C4-2B (cell line): Measurements from ENCODE around the gene ERVMER34-1.

Experiments used
- H3K27ac ChIP-seq: fragments of 450-650 bp; 2 replicates; pipeline ENCODE4 v1.5.1; 2017
- ZFX ChIP-seq: fragments of 450-650 bp; IDR thresholded peaks from 2 replicates; pipeline ENCODE4 v1.6.1; 2017
- TF ChIP-seq, protein P1 (sequence below): fragments of 450-650 bp; conservative IDR thresholded peaks from 2 replicates; pipeline ENCODE4 v1.5.1; 2017; ENCODE audit warnings: mild to moderate bottlenecking

ERVMER34-1 gene

DNA sequence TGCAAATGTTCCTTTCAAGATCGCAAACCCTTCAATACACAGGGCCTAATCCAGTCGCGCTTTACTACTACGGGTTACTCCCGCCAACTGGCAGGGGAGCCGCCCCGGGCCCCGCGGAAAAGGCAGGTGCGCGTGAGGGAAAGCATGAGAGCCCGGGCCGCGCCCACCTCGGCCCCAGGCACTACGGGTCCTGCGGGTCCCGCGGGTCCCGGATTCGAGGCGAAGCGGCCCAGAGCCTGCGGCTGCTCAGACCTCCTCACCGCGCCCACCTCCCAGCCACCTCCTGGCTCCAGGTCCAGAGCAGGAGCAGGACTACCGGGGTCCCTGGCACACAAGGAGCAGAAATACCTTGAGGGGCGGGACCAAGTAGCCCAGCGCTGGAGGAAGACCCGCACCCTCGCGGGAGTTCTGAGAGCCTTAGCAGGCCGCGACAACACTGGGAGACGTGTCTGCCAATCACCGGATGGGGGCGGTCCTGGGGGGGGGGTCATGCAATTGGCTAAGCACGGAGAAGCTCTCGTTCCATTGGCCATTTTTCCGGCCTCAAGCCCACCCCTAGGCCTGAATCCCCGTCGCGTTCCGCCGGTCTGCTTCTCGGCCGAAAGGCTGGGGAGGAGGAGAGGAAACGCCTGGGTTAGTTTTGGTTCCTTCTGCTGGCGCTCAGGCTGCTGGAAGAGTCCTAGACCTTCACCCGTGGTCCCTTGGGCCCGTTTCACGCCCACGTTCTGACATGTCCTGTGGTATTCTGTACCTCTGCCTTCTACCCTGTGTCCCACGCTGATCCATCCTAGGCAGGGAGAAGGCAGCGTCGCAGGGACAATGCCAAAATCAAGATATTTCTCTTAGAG lies 29.0 kb downstream of the ERVMER34-1 start:
- TF ChIP-seq, protein P1, sequence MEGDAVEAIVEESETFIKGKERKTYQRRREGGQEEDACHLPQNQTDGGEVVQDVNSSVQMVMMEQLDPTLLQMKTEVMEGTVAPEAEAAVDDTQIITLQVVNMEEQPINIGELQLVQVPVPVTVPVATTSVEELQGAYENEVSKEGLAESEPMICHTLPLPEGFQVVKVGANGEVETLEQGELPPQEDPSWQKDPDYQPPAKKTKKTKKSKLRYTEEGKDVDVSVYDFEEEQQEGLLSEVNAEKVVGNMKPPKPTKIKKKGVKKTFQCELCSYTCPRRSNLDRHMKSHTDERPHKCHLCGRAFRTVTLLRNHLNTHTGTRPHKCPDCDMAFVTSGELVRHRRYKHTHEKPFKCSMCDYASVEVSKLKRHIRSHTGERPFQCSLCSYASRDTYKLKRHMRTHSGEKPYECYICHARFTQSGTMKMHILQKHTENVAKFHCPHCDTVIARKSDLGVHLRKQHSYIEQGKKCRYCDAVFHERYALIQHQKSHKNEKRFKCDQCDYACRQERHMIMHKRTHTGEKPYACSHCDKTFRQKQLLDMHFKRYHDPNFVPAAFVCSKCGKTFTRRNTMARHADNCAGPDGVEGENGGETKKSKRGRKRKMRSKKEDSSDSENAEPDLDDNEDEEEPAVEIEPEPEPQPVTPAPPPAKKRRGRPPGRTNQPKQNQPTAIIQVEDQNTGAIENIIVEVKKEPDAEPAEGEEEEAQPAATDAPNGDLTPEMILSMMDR: no peak
- peak; percentile 52; the same call in 1 of the 2 replicates for TF ChIP-seq ZFX
- peak overlapping the region; percentile 74 for H3K27ac ChIP-seq

DNA sequence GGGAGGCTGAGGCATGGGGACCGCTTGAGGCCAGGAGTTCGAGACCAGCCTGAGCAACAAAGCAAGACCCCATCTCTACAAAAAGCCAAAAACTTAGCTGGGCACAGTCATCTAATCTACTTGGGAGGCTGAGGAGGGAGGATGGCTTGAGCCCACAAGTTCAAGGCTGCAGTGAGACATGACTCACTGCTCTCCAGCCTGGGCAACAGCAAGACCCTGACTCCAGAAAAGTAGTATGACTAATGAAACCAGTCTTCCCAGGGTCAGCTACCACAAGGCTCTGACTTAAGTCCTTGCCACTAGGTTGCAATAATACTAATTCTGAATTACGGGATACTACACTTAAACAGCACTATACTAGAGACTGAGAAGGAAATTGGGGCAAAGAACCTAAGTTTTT lies 33.1 kb downstream of the ERVMER34-1 start:
- H3K27ac ChIP-seq: no peak overlapping the region
- TF ChIP-seq ZFX: no peak
- TF ChIP-seq, protein P1: no peak

DNA sequence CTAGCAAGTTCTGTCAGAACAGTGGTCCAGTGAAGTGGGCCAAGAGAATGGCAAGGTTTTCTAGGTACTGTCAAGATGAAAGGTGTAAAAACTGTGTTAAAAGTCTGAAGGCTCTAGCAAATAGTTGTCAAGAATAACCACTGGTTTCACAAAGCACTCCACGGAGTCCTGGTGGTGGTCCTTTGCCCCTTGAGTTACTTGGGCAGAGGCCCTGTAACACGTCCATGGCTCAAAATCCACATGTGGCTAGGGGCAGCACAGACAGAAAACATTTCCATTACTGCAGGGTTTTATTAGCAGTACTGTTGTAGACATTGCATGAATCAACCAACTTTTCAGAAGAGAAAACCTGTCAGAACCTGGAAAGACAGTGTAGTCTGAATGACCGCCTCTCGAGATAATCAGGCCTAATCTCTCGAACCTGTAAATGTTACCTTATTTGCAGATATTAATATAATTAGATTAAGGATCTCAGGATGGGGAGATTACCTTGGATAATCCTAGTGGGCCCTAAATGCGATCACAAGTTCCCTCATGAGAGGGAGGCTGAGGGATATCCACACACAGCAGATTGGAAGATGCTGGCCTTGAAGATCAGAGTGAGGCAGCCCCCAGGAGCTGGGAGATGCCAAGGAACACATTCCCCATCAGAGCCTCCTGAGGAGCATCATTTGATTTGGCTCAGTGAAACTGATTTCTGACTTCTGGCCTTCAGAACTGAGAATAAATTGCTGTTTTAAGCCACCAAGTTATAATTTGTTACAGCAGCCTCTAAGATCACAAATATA lies 34.7 kb downstream of the ERVMER34-1 start:
- TF ChIP-seq, protein P1: no peak
- TF ChIP-seq ZFX: no peak
- no peak overlapping the region for H3K27ac ChIP-seq

DNA sequence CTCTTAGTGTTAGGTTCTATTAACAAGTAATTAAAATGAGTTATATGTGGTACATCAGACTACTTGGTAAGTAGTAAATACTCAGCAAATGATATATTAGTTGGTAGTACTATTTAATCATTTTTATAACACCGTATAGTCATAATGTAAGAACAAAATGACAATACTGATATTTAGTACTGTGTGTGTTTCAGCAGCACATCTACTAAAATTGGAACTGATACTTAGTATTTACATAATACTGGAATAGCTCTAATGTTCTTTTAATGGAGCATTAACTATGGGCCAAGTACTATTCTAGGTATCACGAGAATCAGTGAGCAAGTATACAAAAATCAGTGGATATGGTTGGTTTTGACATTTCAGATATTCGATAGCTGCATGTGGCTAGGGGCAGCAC lies 35.3 kb downstream of the ERVMER34-1 start:
- TF ChIP-seq, protein P1: no peak
- no peak for TF ChIP-seq ZFX
- H3K27ac ChIP-seq: no peak overlapping the region

DNA sequence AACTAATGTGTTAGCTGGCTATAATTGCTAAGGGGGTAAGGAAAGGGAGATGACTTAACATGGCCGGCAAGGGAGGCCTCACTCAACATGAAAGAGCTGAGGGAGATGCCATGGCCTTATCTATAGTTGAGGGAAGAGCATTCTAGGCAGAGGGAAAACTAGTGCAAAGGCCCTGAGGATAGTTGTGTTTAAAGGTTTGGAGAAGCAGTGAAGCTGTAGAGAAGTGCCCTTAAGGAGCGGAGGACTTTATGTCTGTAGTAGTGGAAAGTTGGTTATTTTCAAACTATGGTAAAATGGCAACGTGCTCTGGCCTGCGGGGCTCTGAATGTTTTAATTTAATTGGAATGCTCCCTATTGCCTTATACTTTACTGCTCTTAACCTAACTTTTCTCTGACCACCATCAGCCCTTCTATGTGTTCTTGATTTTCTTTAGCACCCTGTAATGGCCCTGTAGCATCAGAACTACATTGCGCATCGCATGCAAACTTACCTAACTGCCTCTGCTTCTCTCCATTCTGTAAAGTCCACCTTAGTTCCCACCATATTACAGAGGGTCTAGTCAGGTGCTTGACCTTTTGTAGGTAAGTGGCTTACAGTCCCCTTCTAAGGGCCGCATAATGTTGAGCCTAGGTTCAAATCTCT lies 35.8 kb downstream of the ERVMER34-1 start:
- peak overlapping the region; percentile 46; the same call in 1 of the 2 replicates for H3K27ac ChIP-seq

DNA sequence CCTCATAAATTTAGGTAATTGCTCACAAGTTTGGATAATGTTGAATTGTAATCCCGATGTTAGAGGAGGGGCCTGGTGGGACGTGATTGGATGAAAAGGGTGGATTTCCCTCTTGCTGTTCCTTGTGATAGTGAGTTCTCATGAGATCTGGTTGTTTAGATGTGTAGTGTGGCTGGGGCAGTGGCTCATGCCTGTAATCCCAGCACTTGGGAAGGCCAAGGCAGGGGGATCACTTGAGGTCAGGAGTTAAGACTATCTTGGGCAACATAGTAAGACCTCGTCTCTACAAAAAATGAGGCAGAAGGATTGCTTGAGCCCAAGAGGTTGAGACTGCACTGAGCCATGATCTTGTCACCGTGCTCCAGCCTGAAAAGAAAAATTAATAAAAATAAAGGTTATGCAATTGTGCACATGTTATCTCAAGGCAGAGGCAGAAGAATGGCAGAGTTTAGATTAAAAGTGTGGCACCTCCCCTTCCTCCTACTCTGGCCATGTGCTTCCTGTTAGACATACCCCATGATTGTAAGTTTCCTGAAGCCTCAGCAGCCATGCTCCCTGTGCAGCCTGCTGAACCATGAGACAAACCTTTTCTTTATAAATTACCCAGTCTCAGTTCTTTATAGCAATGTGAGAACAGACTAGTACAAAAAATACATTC lies 36.5 kb downstream of the ERVMER34-1 start:
- TF ChIP-seq, protein P1: no peak
- no peak for TF ChIP-seq ZFX
- H3K27ac ChIP-seq: peak overlapping the region; percentile 46; the same call in 1 of the 2 replicates

More for the DNA sequence above, 35.8 kb downstream of the ERVMER34-1 start:
- TF ChIP-seq, protein P1: no peak
- no peak for TF ChIP-seq ZFX
